ENCODE measurements around the gene CAPN7.

The CAPN7 gene

GRCh38 chr3:15221574-15222217 is 15.7 kb downstream of the CAPN7 start:
- no peak overlapping the region for H2AFZ ChIP-seq (ENCODE audit: low read depth, low read length)
- H3K27me3 ChIP-seq (ENCODE audit: control insufficient read depth in 1 of 2, insufficient read depth in 1 of 2, low read length in 2 of 2) = no peaks in the 10 kb centered on the region
- H3K14ac ChIP-seq (ENCODE audit: low read length in 2 of 2) = no peak overlapping the region
- H3K4me2 ChIP-seq (ENCODE audit: low read length, poor library complexity, severe bottlenecking) = no peak overlapping the region
- H3K79me1 ChIP-seq (replicated peaks; ENCODE audit: low read length, poor library complexity, severe bottlenecking) = peaks cover 22% of the 10 kb centered on the region
- no peak overlapping the region for H2BK120ac ChIP-seq (ENCODE audit: low read depth, low read length)
- H2BK5ac ChIP-seq (ENCODE audit: low read depth, low read length, poor library complexity, severe bottlenecking) = no peak overlapping the region
- H3K36me3 ChIP-seq (ENCODE audit: control insufficient read depth in 1 of 2, insufficient read depth in 2 of 2, low read depth in 1 of 2, low read length in 2 of 2) = peaks cover 23 to 91% of the 10 kb centered on the region in 2 experiments
- DNase-seq = no peak
- H2AK5ac ChIP-seq (ENCODE audit: low read length, severe bottlenecking) = no peak overlapping the region
- H3K4me1 ChIP-seq (ENCODE audit: control insufficient read depth, insufficient read depth, low read depth, low read length) = no peaks in the 10 kb centered on the region
- no peak overlapping the region for H4K8ac ChIP-seq (ENCODE audit: low read length)
- H3K4me3 ChIP-seq (ENCODE audit: insufficient read depth in 1 of 2, low read depth in 1 of 2, low read length in 2 of 2) = no peak overlapping the region
- H3K27ac ChIP-seq (ENCODE audit: low read length, poor library complexity, severe bottlenecking) = no peak overlapping the region
- no peak overlapping the region for H3K9ac ChIP-seq (ENCODE audit: low read length)
- H4K91ac ChIP-seq (ENCODE audit: low read length) = no peak overlapping the region
- 98% methylated on average over 5 of the region's 11 CpGs for WGBS
- no peak overlapping the region for H3K23ac ChIP-seq (ENCODE audit: low read length in 2 of 2)
- no peak overlapping the region for H3K18ac ChIP-seq (ENCODE audit: low read depth in 1 of 2, low read length in 2 of 2)
- no peak overlapping the region for H2BK15ac ChIP-seq (ENCODE audit: low read depth, poor library complexity, severe bottlenecking)
- H3K9me3 ChIP-seq (ENCODE audit: control insufficient read depth, low read length) = no peaks in the 10 kb centered on the region
- H3K4ac ChIP-seq (ENCODE audit: low read depth in 1 of 2, low read length in 2 of 2) = no peak overlapping the region
- no peak overlapping the region for H2BK12ac ChIP-seq (ENCODE audit: low read length in 2 of 2)

DNA sequence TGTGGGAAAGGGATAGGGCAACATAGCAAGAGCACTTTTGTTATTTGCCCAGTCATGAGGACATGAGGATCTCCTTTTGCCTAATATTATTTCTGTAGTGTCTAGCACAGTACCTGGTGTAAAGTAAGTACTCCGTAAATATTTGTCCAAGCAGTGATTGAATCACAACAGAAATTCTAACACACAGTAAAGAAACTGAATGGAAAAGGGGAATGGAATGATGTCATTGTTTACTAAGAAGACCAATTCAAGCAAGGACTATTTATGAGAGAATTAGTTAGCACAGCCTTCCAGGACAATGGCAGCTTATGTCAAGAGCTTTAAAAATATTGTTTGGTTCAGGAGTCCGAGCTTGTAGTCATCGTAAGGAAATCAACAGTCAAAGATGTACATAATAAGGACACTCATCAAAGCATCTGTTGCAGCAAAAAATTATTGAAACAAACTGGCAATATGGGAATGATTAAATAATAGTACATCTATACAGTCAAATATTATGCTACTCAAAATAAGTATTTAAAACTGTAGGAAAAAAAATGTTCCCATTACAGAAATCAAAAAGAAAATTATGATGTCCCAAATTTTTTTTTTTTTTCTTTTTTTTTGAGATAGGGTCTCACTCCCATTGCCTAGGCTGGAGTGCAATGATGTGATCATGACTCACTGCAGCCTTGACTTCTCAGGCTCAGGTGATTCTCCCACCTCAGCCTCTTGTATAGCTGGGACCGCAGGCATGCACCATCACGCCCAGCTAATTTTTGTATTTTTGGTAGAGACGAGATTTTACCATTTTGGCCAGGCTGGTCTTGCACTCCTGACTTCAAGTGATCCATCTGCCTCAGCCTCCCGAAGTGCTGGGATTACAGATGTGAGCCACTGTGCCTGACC is 17.9 kb downstream of the CAPN7 start:
- Histone ChIP-seq H3K36me3 (ENCODE audit: control insufficient read depth in 1 of 2, insufficient read depth in 2 of 2, low read depth in 1 of 2, low read length in 2 of 2) (peaks cover 16 to 92% of the 10 kb centered on the region in 2 experiments), H3K23ac (ENCODE audit: low read length in 2 of 2) (no peak overlapping the region), H2BK120ac (ENCODE audit: low read depth, low read length) (no peak overlapping the region), H3K4ac (ENCODE audit: low read depth in 1 of 2, low read length in 2 of 2) (no peak overlapping the region), H2BK12ac (ENCODE audit: low read length in 2 of 2) (no peak overlapping the region), H3K18ac (ENCODE audit: low read depth in 1 of 2, low read length in 2 of 2) (no peak overlapping the region), H3K9me3 (ENCODE audit: control insufficient read depth, low read length) (no peaks in the 10 kb centered on the region), H2BK15ac (ENCODE audit: low read depth, poor library complexity, severe bottlenecking) (no peak overlapping the region), H3K14ac (ENCODE audit: low read length in 2 of 2) (no peak overlapping the region), H2AFZ (ENCODE audit: low read depth, low read length) (no peak overlapping the region), H4K8ac (ENCODE audit: low read length) (no peak overlapping the region), H3K27me3 (ENCODE audit: control insufficient read depth in 1 of 2, insufficient read depth in 1 of 2, low read length in 2 of 2) (no peaks in the 10 kb centered on the region), H3K79me1 (replicated peaks; ENCODE audit: low read length, poor library complexity, severe bottlenecking) (peaks cover 20% of the 10 kb centered on the region), H3K4me1 (ENCODE audit: control insufficient read depth, insufficient read depth, low read depth, low read length) (no peaks in the 10 kb centered on the region), H4K91ac (ENCODE audit: low read length) (no peak overlapping the region), H3K4me2 (ENCODE audit: low read length, poor library complexity, severe bottlenecking) (no peak overlapping the region), H2BK5ac (ENCODE audit: low read depth, low read length, poor library complexity, severe bottlenecking) (no peak overlapping the region), H3K4me3 (ENCODE audit: insufficient read depth in 1 of 2, low read depth in 1 of 2, low read length in 2 of 2) (no peak overlapping the region), H2AK5ac (ENCODE audit: low read length, severe bottlenecking) (no peak overlapping the region), H3K27ac (ENCODE audit: low read length, poor library complexity, severe bottlenecking) (no peak overlapping the region), H3K9ac (ENCODE audit: low read length) (no peak overlapping the region)
- DNase-seq = peak; percentile 71
- WGBS = 96% methylated on average over 4 of the region's 7 CpGs

DNA sequence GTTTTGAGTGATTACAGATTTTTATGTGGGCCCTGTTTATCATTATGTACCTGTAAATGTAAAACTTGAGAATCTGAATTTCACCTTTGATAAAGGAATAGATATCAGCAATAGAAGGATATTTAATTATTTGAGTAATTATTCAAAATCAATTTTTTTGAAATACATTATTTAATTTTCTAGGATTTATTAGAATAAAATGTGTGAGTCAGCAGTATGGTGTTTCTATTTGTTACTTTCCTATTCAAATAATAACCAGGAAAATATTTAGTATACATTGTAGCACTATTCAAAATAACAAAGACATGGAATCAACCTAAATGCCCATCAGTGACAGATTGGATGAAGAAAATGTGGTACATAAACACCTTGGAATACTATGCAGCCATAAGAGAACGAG is 22.1 kb downstream of the CAPN7 start:
- H2BK120ac ChIP-seq (ENCODE audit: low read depth, low read length) = no peak overlapping the region
- H3K36me3 ChIP-seq (ENCODE audit: control insufficient read depth in 1 of 2, insufficient read depth in 2 of 2, low read depth in 1 of 2, low read length in 2 of 2) = peaks cover 5 to 94% of the 10 kb centered on the region in 2 experiments
- H2BK15ac ChIP-seq (ENCODE audit: low read depth, poor library complexity, severe bottlenecking) = no peak overlapping the region
- no peak overlapping the region for H4K91ac ChIP-seq (ENCODE audit: low read length)
- no peak overlapping the region for H3K27ac ChIP-seq (ENCODE audit: low read length, poor library complexity, severe bottlenecking)
- H2AK5ac ChIP-seq (ENCODE audit: low read length, severe bottlenecking) = no peak overlapping the region
- H3K23ac ChIP-seq (ENCODE audit: low read length in 2 of 2) = no peak overlapping the region
- no peak overlapping the region for H3K4me2 ChIP-seq (ENCODE audit: low read length, poor library complexity, severe bottlenecking)
- H2BK12ac ChIP-seq (ENCODE audit: low read length in 2 of 2) = no peak overlapping the region
- H3K4me1 ChIP-seq (ENCODE audit: control insufficient read depth, insufficient read depth, low read depth, low read length) = no peaks in the 10 kb centered on the region
- no peak for DNase-seq
- H3K27me3 ChIP-seq (ENCODE audit: control insufficient read depth in 1 of 2, insufficient read depth in 1 of 2, low read length in 2 of 2) = no peaks in the 10 kb centered on the region
- H3K4ac ChIP-seq (ENCODE audit: low read depth in 1 of 2, low read length in 2 of 2) = no peak overlapping the region
- H2BK5ac ChIP-seq (ENCODE audit: low read depth, low read length, poor library complexity, severe bottlenecking) = no peak overlapping the region
- H3K9me3 ChIP-seq (ENCODE audit: control insufficient read depth, low read length) = no peaks in the 10 kb centered on the region
- no peak overlapping the region for H3K14ac ChIP-seq (ENCODE audit: low read length in 2 of 2)
- no peak overlapping the region for H2AFZ ChIP-seq (ENCODE audit: low read depth, low read length)
- WGBS = 96% methylated on average over 1 of the region's 1 CpG
- H3K4me3 ChIP-seq (ENCODE audit: insufficient read depth in 1 of 2, low read depth in 1 of 2, low read length in 2 of 2) = no peak overlapping the region
- H3K9ac ChIP-seq (ENCODE audit: low read length) = no peak overlapping the region
- H3K79me1 ChIP-seq (replicated peaks; ENCODE audit: low read length, poor library complexity, severe bottlenecking) = peaks cover 9% of the 10 kb centered on the region
- no peak overlapping the region for H4K8ac ChIP-seq (ENCODE audit: low read length)
- H3K18ac ChIP-seq (ENCODE audit: low read depth in 1 of 2, low read length in 2 of 2) = no peak overlapping the region

DNA sequence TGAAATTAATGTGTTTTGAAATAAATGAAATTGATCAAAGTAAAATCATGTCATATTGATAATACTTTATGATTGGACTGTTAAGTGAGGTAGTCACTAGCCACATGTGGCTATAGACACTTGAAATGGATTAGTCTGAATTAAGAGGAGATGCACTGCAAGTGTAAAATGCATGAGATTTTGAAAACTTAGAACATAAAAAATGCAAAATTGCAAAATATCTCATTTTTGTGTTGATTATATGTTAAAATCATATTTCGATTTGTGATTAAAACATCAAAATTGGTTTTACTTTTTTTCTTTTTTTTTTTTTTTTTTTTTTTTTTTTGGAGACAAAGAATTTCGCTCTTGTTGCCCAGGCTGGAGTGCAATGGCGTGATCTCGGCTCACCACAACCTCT is 23.2 kb downstream of the CAPN7 start:
- no peak for DNase-seq
- H3K23ac ChIP-seq (ENCODE audit: low read length in 2 of 2) = no peak overlapping the region
- no peaks in the 10 kb centered on the region for H3K9me3 ChIP-seq (ENCODE audit: control insufficient read depth, low read length)
- H3K36me3 ChIP-seq (ENCODE audit: control insufficient read depth in 1 of 2, insufficient read depth in 2 of 2, low read depth in 1 of 2, low read length in 2 of 2) = peaks cover 7 to 93% of the 10 kb centered on the region in 2 experiments
- no peak overlapping the region for H2BK5ac ChIP-seq (ENCODE audit: low read depth, low read length, poor library complexity, severe bottlenecking)
- no peak overlapping the region for H3K18ac ChIP-seq (ENCODE audit: low read depth in 1 of 2, low read length in 2 of 2)
- no peaks in the 10 kb centered on the region for H3K4me1 ChIP-seq (ENCODE audit: control insufficient read depth, insufficient read depth, low read depth, low read length)
- no peak overlapping the region for H3K27ac ChIP-seq (ENCODE audit: low read length, poor library complexity, severe bottlenecking)
- H2BK15ac ChIP-seq (ENCODE audit: low read depth, poor library complexity, severe bottlenecking) = no peak overlapping the region
- peaks cover 8% of the 10 kb centered on the region for H3K79me1 ChIP-seq (replicated peaks; ENCODE audit: low read length, poor library complexity, severe bottlenecking)
- H4K8ac ChIP-seq (ENCODE audit: low read length) = no peak overlapping the region
- no peaks in the 10 kb centered on the region for H3K27me3 ChIP-seq (ENCODE audit: control insufficient read depth in 1 of 2, insufficient read depth in 1 of 2, low read length in 2 of 2)
- H3K4ac ChIP-seq (ENCODE audit: low read depth in 1 of 2, low read length in 2 of 2) = no peak overlapping the region
- no peak overlapping the region for H3K9ac ChIP-seq (ENCODE audit: low read length)
- no peak overlapping the region for H2BK120ac ChIP-seq (ENCODE audit: low read depth, low read length)
- no peak overlapping the region for H2AFZ ChIP-seq (ENCODE audit: low read depth, low read length)
- H2BK12ac ChIP-seq (ENCODE audit: low read length in 2 of 2) = no peak overlapping the region
- no peak overlapping the region for H4K91ac ChIP-seq (ENCODE audit: low read length)
- no peak overlapping the region for H3K4me2 ChIP-seq (ENCODE audit: low read length, poor library complexity, severe bottlenecking)
- H3K4me3 ChIP-seq (ENCODE audit: insufficient read depth in 1 of 2, low read depth in 1 of 2, low read length in 2 of 2) = no peak overlapping the region
- WGBS = 100% methylated on average over 3 of the region's 4 CpGs
- no peak overlapping the region for H3K14ac ChIP-seq (ENCODE audit: low read length in 2 of 2)
- H2AK5ac ChIP-seq (ENCODE audit: low read length, severe bottlenecking) = no peak overlapping the region
